ENCODE measurements around the gene SPTBN4. TPM values are rescaled to one million over a fixed set of nuclear protein-coding genes. Genes with fewer than 3 reads are reported as not detected.
"Not testable (repeated sequence)": the region's sequence is repeated elsewhere in the genome, so short reads cannot be mapped to it uniquely, and the experiment has no call there.

Gene SPTBN4
- total RNA-seq, 4 donors from 2014 or later: 0.18 to 6.6 (median 2.0) TPM

DNA sequence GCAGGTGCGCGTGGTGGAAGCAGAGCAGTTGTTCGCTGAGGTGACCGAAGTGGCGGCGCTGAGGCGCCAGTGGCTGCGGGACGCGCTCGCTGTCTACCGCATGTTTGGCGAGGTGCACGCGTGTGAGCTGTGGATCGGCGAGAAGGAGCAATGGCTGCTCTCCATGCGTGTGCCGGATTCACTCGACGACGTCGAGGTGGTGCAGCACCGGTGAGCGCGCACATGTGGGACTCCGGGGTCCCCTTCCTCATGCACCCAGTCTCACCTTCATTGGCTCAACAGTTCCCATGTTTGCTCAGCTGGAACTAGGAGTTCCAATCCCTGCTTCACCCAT, 46.5 kb downstream of the SPTBN4 start:
- Histone ChIP-seq H3K27me3 (peaks cover 0 to 21% of the 10 kb centered on the region in 2 donors), H3K4me1 (peaks cover 0 to 10% (median 0%) of the 10 kb centered on the region in 4 donors), H3K36me3 (no peaks in the 10 kb centered on the region), H3K4me3 (no peak overlapping the region), H3K9me3 (no peaks in the 10 kb centered on the region), H3K27ac (no peak overlapping the region)
- no peak for TF ChIP-seq POLR2A (IDR thresholded peaks at IDR 0.05)
- TF ChIP-seq, protein P1, sequence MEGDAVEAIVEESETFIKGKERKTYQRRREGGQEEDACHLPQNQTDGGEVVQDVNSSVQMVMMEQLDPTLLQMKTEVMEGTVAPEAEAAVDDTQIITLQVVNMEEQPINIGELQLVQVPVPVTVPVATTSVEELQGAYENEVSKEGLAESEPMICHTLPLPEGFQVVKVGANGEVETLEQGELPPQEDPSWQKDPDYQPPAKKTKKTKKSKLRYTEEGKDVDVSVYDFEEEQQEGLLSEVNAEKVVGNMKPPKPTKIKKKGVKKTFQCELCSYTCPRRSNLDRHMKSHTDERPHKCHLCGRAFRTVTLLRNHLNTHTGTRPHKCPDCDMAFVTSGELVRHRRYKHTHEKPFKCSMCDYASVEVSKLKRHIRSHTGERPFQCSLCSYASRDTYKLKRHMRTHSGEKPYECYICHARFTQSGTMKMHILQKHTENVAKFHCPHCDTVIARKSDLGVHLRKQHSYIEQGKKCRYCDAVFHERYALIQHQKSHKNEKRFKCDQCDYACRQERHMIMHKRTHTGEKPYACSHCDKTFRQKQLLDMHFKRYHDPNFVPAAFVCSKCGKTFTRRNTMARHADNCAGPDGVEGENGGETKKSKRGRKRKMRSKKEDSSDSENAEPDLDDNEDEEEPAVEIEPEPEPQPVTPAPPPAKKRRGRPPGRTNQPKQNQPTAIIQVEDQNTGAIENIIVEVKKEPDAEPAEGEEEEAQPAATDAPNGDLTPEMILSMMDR (IDR thresholded peaks at IDR 0.05): no peak
- DNase-seq: no peak

DNA sequence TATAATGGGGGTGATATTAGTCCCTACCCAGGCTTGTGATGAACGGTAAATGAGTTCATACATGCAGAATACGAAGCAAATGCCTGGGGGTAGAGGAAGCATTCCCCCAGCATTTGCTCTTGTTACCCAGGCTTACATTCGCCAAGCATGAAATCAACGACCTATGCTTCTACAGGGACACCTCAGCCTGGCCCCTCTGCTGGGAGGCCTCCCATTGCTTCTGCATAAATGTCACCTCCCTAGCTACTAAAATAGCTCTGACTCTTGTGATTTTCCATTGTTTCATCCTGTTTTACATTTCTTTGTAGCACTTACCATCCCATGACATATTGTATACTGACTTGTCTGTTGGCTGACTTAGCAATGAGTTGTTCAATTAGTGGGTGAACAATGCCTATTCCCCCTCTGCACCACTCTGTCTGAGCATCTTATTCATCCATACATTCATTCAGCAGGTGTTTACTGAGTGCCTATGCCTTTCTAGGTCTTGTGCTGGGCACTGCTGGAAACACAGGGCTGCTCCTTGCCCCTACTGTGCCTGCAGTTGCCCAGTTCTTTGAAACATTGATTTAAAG, 47.0 kb downstream of the SPTBN4 start:
- no peak for TF ChIP-seq POLR2A (IDR thresholded peaks at IDR 0.05)
- TF ChIP-seq, protein P1 (IDR thresholded peaks at IDR 0.05): no peak
- H3K4me1 ChIP-seq: peaks cover 0 to 10% (median 0%) of the 10 kb centered on the region in 4 donors

DNA sequence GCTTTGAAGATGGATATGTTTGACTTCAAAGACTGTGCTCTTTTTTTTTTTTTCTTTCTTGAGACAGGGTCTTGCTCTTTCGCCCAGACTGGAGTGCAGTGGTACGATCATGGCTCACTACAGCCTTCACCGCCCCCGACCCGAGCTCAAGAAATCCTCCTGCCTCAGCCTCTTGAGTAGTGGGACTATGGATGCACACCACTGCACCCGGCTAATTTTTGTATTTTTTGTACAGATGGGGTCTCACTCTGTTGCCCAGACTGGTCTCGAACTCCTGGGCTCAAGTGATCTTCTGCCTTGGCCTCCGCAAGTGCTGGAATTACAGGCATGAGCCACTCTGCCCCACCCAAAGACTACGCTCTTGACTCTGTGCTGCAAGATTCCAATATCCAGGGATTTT, 50.4 kb downstream of the SPTBN4 start:
- no peak overlapping the region for H3K27ac ChIP-seq
- H3K27me3 ChIP-seq: peaks cover 0 to 18% of the 10 kb centered on the region in 2 donors
- peaks cover 0 to 16% (median 0%) of the 10 kb centered on the region in 4 donors for H3K4me1 ChIP-seq

More for the DNA sequence above, 47.0 kb downstream of the SPTBN4 start:
- no peak overlapping the region for H3K27ac ChIP-seq
- no peak overlapping the region for H3K4me3 ChIP-seq
- H3K36me3 ChIP-seq: no peaks in the 10 kb centered on the region
- DNase-seq: no peak
- no peaks in the 10 kb centered on the region for H3K9me3 ChIP-seq
- H3K27me3 ChIP-seq: peaks cover 0 to 21% of the 10 kb centered on the region in 2 donors

DNA sequence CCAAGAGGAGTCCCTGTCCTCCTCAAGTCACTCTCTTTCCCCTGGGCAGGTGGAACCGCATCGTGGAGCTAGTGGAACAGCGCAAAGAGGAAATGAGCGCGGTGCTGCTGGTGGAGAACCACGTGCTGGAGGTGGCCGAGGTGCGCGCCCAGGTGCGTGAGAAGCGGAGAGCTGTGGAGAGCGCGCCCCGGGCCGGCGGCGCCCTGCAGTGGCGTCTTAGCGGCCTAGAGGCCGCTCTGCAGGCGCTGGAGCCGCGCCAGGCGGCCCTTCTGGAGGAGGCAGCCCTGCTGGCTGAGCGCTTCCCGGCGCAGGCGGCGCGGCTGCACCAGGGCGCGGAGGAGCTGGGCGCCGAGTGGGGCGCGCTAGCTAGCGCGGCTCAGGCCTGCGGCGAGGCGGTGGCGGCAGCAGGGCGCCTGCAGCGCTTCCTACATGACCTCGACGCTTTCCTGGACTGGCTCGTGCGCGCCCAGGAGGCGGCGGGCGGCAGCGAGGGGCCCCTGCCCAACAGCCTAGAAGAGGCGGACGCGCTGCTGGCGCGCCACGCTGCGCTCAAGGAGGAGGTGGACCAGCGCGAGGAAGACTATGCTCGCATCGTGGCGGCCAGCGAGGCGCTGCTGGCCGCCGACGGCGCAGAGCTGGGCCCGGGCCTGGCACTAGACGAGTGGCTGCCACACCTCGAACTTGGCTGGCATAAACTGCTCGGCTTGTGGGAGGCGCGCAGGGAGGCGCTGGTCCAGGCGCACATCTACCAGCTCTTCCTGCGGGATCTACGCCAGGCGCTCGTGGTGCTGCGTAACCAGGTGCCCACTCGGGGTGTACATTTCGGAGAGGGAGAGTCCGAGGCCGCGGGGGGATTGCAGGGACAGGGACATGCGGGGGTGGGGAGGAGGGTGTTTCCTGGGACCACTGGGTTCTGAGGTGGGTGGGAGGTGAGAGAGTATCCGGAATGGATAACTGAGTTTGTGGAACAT, 52.8 kb downstream of the SPTBN4 start:
- no peak for DNase-seq
- no peaks in the 10 kb centered on the region for H3K36me3 ChIP-seq
- H3K4me1 ChIP-seq: peaks cover 0 to 7% (median 0%) of the 10 kb centered on the region in 4 donors
- H3K4me3 ChIP-seq: no peak overlapping the region
- H3K27me3 ChIP-seq: no peaks in the 10 kb centered on the region
- TF ChIP-seq, protein P1 (IDR thresholded peaks at IDR 0.05): peak in 1 of 6 experiments; percentile 11
- TF ChIP-seq POLR2A (IDR thresholded peaks at IDR 0.05): no peak
- H3K9me3 ChIP-seq: no peaks in the 10 kb centered on the region
- no peak overlapping the region for H3K27ac ChIP-seq

More for the DNA sequence above, 50.4 kb downstream of the SPTBN4 start:
- TF ChIP-seq, protein P1 (IDR thresholded peaks at IDR 0.05): no peak
- TF ChIP-seq POLR2A (IDR thresholded peaks at IDR 0.05): no peak
- no peak for DNase-seq
- Histone ChIP-seq H3K9me3 (no peaks in the 10 kb centered on the region), H3K4me3 (no peak overlapping the region), H3K36me3 (no peaks in the 10 kb centered on the region)

DNA sequence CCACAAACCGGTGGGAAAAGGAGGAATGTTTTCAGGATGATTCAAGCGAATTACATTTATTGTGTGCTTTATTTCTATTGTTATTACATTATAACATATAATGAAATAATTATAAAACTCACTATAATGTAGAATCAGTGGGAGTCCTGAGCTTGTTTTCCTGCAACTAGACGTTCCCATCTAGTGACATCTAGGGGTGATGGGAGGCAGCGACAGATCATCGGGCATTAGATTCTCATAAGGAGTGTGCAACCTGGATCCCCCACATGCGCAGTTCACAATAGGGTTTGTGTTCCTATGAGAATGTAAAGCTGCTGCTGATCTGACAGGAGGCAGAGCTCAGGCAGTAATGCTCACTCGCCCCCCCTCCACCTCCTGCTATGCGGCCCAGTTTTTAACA, 54.5 kb downstream of the SPTBN4 start:
- H3K4me3 ChIP-seq: no peak overlapping the region
- peaks cover 0 to 7% (median 0%) of the 10 kb centered on the region in 4 donors for H3K4me1 ChIP-seq
- DNase-seq: no peak
- H3K36me3 ChIP-seq: no peaks in the 10 kb centered on the region
- H3K27ac ChIP-seq: no peak overlapping the region
- TF ChIP-seq, protein P1 (IDR thresholded peaks at IDR 0.05): peak in 3 of 6 experiments; percentile 5 to 28 (median 18)
- no peak for TF ChIP-seq POLR2A (IDR thresholded peaks at IDR 0.05)
- H3K9me3 ChIP-seq: no peaks in the 10 kb centered on the region
- no peaks in the 10 kb centered on the region for H3K27me3 ChIP-seq

DNA sequence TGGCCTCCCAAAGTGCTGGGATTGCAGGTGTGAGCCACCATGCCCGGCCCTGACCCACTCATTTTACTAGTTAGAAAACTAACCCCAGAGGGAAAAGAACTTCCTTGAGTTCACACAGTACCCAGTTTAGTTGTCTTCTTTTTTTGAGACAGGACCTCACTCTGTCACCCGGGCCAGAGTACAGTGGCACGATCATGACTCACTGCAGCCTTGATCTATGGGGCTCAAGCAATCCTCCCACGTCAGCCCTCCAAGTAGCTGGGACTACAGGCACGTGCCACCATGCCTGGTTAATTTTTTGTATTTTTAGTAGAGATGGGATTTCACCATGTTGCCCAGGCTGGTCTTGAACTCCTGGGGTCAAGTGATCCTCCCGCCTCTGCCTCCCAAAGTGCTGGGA, 55.1 kb downstream of the SPTBN4 start:
- not testable (repeated sequence) for H3K36me3 ChIP-seq, H3K4me1 ChIP-seq, H3K27me3 ChIP-seq, H3K9me3 ChIP-seq, H3K4me3 ChIP-seq, H3K27ac ChIP-seq
- peak in 1 of 3 donors; percentile 55 for DNase-seq

Data from Peyer's patch (tissue), 4 donors.